Stimulated activated naive CD8-positive, alpha-beta T cell treated with anti-CD3 and anti-CD28 coated beads, Interleukin-15, amount 100 ng/mL, for 72 hours (primary cell): ENCODE measurements around the gene ZFAND2A.
"Not testable (repeated sequence)": the region's sequence is repeated elsewhere in the genome, so short reads cannot be mapped to it uniquely, and the experiment has no call there.

Source experiments
- ATAC-seq: fragments of 150-1000 bp; cut with Tn5 transposase; 2 replicates; pipeline ENCODE4 v1.10.0; 2021; ENCODE audit warnings: mild to moderate bottlenecking, moderate library complexity
- DNase-seq, 2 donors: peaks; one replicate each; pipeline ENCODE4 v3.0.0; 2021 to 2022
- H3K27ac Mint-ChIP-seq, 2 donors: one replicate each; pipeline ENCODE4 v1.8.0; 2022; ENCODE audit warnings: mild to moderate bottlenecking in 2 of 2, mixed read lengths in 2 of 2, moderate library complexity in 2 of 2
- H3K27me3 Mint-ChIP-seq: one replicate; pipeline ENCODE4 v1.8.0; 2022; ENCODE audit warnings: mixed read lengths
- H3K4me1 Mint-ChIP-seq: one replicate; pipeline ENCODE4 v1.8.0; 2022; ENCODE audit warnings: mild to moderate bottlenecking, mixed read lengths
- H3K4me3 Mint-ChIP-seq, 2 donors: one replicate each; pipeline ENCODE4 v1.8.0; 2022; ENCODE audit warnings: mild to moderate bottlenecking in 2 of 2, mixed read lengths in 2 of 2, moderate library complexity in 1 of 2
- H3K9me3 Mint-ChIP-seq, 2 donors: one replicate each; pipeline ENCODE4 v1.8.0; 2022; ENCODE audit warnings: mixed read lengths in 2 of 2

The ZFAND2A gene, protein sequence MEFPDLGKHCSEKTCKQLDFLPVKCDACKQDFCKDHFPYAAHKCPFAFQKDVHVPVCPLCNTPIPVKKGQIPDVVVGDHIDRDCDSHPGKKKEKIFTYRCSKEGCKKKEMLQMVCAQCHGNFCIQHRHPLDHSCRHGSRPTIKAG

DNA sequence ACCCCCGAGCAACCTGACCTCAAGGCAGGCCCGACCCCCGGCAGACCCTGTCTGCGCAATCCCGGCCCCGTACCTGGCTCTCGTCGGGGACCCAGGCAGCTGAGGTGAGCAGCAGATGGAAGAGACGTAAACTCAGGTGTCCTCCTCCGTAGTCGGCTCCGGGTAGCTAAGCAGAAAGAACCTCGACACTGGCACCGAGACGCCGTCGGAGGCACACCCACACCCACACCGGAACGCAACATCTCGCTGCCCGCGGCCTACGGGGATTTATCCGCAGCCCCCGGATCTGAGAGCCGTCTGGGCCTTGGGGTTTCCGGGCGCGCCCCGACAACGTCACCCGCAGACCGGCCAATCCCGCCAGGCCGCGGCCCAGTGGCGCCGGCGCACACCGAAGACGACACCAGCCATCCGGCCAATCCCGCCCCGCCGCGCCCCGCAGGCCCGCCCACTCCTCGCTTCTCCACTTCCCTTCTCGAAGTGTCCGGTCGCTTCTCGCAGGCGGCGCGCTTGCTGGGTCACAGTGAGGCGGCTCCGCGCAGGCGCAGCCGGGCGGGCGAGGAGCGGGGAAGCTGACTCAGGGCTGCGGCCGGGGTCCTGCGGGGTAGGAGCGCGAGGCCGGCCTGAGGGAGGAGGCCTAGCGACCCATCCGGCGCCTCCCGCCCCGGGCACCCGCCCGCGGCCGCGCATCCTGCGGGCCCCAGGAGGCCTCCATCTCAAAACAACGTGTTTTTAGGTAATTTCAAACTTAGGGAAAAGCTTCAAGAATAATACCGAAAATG lies at the start of gene ZFAND2A:
Gene ZFAND2A, minus strand, starts transcription at position 306 of the 779 bp plus-strand sequence. CDS start 1,984 bp downstream, outside the sequence.
- no peaks in the 10 kb centered on the region for H3K27me3 Mint-ChIP-seq
- H3K27ac Mint-ChIP-seq: peak within 1 kb of the TSS; percentile 97
- no peaks in the 10 kb centered on the region for H3K9me3 Mint-ChIP-seq
- DNase-seq (peak; percentile 98 to 99), ATAC-seq (peak; percentile 96)
- peak within 1 kb of the TSS; percentile 90 to 93 for H3K4me3 Mint-ChIP-seq
- peaks cover 33% of the 10 kb centered on the region for H3K4me1 Mint-ChIP-seq

DNA sequence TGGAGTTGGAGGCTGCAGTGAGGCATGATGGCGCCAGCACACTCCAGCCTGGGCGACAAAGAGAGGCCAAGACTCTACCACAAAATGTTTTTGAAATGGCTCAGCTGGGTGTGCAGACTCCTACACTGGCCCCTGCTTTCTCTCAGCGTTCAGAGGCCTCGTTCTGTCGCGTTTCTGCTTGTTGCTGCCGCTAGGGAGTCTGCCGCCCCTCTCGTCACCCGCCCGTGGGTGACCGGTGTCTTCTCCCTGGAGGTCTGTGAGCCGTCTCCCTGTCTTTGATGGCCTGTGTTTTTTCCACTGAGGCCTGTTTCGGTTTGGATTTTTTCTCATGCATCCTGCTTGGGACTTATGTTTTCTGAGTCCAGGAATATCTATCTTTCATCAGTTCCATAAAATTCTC lies 49.1 kb upstream of the ZFAND2A start:
- DNase-seq (no peak), ATAC-seq (no peak)
- H3K27ac Mint-ChIP-seq: no peak overlapping the region
- H3K9me3 Mint-ChIP-seq: no peaks in the 10 kb centered on the region
- H3K4me3 Mint-ChIP-seq: no peak overlapping the region
- peaks cover 51% of the 10 kb centered on the region for H3K27me3 Mint-ChIP-seq
- peaks cover 5% of the 10 kb centered on the region for H3K4me1 Mint-ChIP-seq

DNA sequence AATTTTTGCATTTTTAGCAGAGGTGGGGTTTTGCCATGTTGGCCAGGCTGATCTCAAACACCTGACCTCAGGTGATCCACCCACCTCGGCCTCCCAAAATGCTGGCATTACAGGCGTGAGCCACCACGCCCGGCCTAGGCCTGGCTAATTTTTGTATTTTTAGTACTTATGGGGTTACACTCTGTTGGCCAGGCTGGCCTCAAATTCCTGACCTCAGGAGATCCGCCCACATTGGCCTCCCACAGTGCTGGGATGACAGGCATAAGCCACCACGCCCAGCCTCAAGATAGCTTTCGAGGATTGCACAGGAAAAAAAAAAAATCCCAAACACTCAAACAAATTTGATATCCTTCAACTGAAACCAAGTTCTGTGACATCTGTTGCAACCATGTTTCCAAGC lies 45.7 kb upstream of the ZFAND2A start:
- H3K27ac Mint-ChIP-seq, H3K9me3 Mint-ChIP-seq, H3K4me1 Mint-ChIP-seq, DNase-seq, ATAC-seq, H3K4me3 Mint-ChIP-seq: not testable (repeated sequence)
- peaks cover 23% of the 10 kb centered on the region for H3K27me3 Mint-ChIP-seq

DNA sequence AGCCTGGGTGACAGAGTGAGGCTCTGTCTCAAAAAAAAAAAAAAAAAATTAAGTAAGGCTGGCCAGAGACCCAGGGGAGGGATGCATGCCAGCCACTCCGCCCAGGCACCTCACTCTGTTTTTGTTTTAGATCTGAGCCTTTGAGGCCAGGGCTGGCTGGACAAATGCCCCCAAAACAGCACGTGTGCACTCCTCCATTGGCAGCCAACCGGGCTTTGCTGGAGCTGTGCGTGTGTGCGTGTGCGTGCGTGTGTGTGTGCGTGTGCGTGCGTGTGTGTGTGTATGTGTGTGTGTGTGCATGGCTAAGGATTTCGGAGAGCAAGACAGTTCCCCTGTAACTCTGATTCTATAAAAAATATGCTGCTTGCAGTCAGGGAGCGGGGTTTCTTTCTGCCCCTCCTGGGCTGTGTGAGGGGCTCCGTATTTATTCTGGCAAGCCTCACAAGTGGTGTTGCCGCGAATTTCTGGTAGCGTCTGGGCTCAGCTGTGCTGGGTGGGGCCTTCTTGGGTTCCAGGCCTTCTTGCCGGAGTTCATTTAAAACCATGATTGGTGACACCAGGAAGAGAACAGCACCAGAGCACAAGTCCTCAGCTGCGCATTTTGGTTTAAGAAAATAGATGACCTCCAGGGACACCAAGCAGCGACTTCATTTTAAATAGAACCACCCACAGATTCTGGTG lies 44.6 kb upstream of the ZFAND2A start:
- ATAC-seq: no peak
- Mint-ChIP-seq H3K4me1 (no peaks in the 10 kb centered on the region), H3K27me3 (peaks cover 11% of the 10 kb centered on the region), H3K4me3 (no peak overlapping the region), H3K27ac (no peak overlapping the region), H3K9me3 (no peaks in the 10 kb centered on the region)
- DNase-seq: no peak

DNA sequence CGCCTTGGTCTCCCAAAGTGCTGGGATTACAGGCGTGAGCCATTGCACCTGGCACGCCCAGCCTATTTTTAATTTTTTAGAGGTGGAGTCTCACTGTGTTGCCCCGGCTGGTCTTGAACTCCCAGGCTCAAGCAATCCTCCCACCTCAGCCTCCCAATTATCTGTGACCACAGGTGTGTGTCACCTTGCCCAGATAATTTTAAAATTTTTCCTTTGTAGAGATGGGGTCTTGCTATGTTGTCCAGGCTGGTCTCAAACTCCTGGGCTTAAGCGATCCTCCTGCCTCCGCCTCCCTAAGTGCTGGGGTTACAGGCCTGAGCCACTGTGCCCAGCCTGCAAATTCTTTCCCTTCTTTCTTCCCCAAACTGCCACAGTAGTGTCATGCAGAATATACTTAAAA lies 42.9 kb upstream of the ZFAND2A start:
- DNase-seq, H3K9me3 Mint-ChIP-seq, H3K27ac Mint-ChIP-seq, ATAC-seq, H3K4me3 Mint-ChIP-seq, H3K4me1 Mint-ChIP-seq, H3K27me3 Mint-ChIP-seq: not testable (repeated sequence)

DNA sequence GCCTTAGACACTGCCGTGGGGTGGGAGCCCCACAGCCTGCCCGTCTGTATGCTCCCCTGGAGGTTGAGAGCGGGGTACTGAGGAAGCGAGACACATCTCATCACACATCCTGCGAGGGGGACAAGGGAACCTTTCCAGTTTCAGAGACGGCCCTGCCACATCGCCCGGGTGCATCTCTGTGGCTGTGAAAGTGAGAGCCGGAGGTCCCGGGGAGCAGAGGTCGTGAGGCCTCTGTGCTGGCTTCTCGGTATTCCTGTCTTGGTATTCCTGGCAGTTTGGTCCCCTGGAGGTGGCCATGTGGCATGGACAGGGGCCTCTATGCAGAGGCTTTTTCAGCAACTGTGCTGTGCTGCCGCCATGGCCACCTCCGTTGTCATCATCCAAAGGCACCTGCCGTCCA lies 41.9 kb upstream of the ZFAND2A start:
- no peaks in the 10 kb centered on the region for H3K27me3 Mint-ChIP-seq
- no peak for ATAC-seq
- DNase-seq: no peak
- no peak overlapping the region for H3K27ac Mint-ChIP-seq
- H3K9me3 Mint-ChIP-seq: no peaks in the 10 kb centered on the region
- H3K4me1 Mint-ChIP-seq: no peaks in the 10 kb centered on the region
- H3K4me3 Mint-ChIP-seq: no peak overlapping the region

DNA sequence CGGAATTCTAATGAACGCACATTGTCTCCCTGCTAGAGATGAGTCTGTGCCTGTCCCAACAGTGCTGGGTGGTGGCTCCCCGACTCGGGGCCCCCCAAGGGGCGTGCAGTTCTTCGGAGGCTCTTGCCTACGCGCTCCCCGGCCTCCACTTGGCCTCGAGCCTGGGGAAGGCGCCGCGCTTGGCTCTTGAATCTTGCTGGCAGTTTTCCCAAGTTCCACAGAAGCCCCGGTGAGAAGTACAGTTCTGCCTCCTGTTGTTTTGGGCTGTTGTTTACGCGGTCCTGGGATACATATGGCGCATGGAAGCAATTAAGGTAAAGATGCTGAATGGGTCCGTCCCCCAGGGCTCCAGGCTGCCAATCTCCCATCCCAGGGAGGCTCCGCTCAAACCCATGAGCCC lies 40.0 kb upstream of the ZFAND2A start:
- DNase-seq (no peak), ATAC-seq (no peak)
- peaks cover 6% of the 10 kb centered on the region for H3K27me3 Mint-ChIP-seq
- no peaks in the 10 kb centered on the region for H3K4me1 Mint-ChIP-seq
- no peaks in the 10 kb centered on the region for H3K9me3 Mint-ChIP-seq
- H3K27ac Mint-ChIP-seq: no peak overlapping the region
- H3K4me3 Mint-ChIP-seq: no peak overlapping the region

DNA sequence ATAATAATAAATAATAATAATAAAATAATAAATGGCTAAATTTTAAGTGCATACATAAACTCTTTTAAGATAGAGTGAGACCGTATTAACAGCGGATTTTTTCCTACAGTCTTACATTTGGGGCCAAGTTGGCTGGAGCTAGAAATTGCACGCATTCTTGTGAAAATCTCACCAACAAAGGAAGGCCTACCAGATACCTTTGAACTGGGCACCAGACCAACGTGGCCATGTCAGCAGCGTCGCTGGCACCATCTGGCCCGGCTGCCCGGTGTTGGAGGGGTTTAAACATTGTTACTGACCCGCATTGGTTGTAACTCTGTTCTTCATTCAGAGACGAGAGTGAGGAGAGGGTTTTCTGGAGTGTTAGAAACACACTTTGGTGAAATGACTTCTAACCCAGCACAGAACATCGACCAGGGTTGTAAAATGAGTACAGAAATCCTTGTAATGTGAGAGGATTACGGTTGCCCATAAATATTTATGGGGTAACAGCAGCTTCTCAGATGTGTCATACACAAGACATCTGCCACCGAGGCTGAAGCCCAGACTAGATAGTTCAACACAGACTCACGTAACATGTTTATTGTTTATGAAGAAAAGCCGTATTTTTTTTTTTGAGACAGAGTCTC lies 38.1 kb upstream of the ZFAND2A start:
- DNase-seq (no peak), ATAC-seq (no peak)
- Mint-ChIP-seq H3K9me3 (no peaks in the 10 kb centered on the region), H3K27me3 (peaks cover 21% of the 10 kb centered on the region), H3K4me1 (peaks cover 4% of the 10 kb centered on the region), H3K27ac (no peak overlapping the region), H3K4me3 (no peak overlapping the region)

DNA sequence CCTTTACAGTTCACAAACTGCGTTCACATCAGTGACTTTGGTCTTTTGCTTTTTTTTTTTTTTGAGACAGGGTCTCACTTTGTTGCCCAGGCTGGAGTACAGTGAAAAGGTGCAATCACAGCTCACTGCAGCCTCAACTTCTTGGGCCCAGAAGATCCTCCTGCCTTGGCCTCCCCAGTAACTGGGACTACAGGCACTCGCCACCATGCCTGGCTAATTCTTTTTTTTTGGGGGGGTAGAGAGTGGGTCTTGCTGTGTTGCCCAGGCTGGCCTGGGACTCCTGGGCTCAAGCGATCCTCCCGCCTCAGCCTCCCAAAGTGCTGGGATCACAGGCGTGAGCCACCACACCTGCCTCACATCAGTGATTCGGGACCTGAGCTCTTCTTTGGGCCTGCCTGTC lies 37.0 kb upstream of the ZFAND2A start:
- no peak for ATAC-seq
- Mint-ChIP-seq H3K27ac (no peak overlapping the region), H3K4me3 (no peak overlapping the region), H3K4me1 (peaks cover 11% of the 10 kb centered on the region), H3K27me3 (peaks cover 21% of the 10 kb centered on the region), H3K9me3 (peaks cover 0 to 5% of the 10 kb centered on the region in 2 donors)
- DNase-seq: no peak

DNA sequence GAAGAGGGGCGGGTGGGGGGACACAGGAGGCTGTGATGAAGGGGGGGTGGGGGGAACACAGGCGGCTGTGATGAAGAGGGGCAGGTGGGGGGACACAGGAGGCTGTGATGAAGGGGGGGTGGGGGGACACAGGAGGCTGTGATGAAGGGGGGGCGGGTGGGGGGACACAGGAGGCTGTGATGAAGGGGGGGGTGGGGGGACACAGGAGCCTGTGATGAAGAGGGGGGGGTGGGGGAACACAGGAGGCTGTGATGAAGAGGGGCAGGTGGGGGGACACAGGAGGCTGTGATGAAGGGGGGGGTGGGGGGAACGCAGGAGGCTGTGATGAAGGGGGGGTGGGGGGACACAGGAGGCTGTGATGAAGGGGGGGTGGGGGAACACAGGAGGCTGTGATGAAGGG lies 36.4 kb upstream of the ZFAND2A start:
- H3K9me3 Mint-ChIP-seq, DNase-seq, H3K4me3 Mint-ChIP-seq, H3K27ac Mint-ChIP-seq, ATAC-seq: not testable (repeated sequence)
- Mint-ChIP-seq H3K4me1 (peaks cover 16% of the 10 kb centered on the region), H3K27me3 (peaks cover 21% of the 10 kb centered on the region)

DNA sequence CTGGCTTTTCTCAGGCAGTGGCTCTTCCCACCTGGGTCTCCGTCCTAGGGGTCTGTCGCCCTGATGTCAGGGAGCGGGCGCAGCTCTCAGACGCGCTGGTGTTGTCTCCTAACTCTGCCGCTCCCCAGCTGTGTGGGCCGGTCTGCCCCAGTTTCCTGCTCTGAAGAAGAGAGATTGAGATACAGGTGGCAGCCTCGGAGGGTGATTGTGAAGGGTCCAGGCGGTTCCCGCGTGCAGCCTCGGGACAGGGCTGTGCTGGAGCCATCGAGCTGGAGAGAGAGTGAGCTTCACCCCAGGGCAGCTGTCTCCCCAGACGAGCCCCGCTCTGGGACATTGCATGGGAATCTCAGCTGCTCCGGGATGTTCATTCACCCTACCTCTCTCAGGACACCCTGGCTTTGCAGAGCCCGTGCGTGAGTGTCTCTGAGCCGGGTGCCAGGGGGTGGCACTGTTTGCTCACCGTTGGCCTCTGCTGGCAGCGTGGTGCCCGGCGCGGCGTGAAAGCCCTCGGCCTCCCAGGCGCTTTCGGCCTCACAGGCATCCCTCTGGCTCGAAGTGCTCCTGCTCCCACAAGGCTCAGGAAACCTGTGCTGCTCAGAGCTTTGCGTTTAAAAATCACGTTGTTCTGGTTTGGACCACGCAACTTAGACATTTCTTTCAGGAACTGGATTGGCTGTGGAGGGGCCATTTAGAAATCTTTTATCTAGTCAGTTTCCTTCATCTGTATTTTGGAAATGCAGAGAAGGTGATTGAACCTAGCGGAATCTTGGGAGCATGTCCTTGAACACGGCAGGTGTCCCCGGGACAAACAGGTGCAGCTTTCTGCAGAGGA lies 33.8 kb upstream of the ZFAND2A start:
- Mint-ChIP-seq H3K4me1 (peaks cover 30% of the 10 kb centered on the region), H3K27me3 (peaks cover 21% of the 10 kb centered on the region), H3K4me3 (no peak overlapping the region), H3K9me3 (peaks cover 0 to 5% of the 10 kb centered on the region in 2 donors), H3K27ac (no peak overlapping the region)
- peak; percentile 30 to 51 for DNase-seq
- ATAC-seq: peak; percentile 86

DNA sequence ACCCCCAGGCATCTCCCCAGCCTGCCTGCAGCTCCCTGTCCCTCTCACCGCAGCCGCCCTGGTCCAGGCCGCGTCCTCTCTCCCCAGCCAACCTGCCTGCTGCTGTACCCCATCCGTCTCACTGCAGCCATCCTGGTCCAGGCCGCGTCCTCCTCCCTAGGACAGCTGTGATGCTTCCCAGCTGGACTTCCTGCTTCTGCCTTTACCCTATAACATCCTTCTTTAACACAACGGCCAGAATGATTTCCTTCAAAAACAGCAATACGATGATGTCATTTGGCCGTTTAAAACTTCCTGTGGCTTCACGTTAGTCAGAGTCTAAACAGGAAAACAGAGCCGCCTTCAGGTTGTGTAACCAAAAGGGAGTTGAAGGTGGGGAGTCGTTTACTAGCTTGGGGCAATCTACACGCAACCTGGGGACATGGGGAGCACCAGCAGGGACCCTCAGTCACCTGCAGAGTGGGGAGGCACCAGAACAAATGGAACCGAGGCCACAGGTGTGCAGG lies 32.2 kb upstream of the ZFAND2A start:
- Mint-ChIP-seq H3K27ac (peak overlapping the region; percentile 95 to 96), H3K9me3 (peaks cover 0 to 10% of the 10 kb centered on the region in 2 donors), H3K4me3 (peak overlapping the region; percentile 86 to 92), H3K27me3 (peaks cover 26% of the 10 kb centered on the region), H3K4me1 (peaks cover 30% of the 10 kb centered on the region)
- DNase-seq: peak in 1 of 2 donors; percentile 50
- peak; percentile 83 for ATAC-seq

DNA sequence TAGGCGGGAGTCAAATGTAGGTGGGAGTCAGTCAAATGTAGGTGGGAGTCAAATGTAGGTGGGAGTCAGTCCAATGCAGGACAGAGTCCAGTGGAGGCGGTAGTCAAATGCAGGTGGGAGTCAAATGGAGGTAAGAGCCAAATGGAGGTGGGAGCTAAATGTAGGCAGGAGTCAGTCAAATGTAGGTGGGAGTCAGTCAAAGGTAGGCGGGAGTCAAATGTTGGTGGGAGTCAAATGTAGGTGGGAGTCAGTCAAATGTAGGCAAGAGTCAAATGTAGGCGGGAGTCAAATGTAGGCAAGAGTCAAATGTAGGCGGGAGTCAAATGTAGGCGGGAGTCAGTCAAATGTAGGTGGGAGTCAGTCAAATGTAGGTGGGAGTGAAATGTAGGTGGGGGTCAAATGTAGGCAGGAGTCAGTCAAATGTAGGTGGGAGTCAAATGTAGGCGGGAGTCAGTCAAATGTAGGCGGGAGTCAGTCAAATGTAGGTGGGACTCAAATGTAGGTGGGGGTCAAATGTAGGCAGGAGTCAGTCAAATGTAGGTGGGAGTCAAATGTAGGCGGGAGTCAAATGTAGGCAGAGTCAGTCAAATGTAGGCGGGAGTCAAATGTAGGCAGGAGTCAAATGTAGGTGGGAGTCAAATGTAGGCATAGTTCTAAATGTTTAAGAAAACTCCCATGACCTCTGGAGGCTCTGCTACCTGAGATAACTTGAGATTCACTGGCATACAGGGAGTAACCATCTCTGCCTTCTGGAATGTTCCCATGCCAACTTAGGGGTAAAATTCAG lies 30.2 kb upstream of the ZFAND2A start:
- peaks cover 41% of the 10 kb centered on the region for H3K27me3 Mint-ChIP-seq

DNA sequence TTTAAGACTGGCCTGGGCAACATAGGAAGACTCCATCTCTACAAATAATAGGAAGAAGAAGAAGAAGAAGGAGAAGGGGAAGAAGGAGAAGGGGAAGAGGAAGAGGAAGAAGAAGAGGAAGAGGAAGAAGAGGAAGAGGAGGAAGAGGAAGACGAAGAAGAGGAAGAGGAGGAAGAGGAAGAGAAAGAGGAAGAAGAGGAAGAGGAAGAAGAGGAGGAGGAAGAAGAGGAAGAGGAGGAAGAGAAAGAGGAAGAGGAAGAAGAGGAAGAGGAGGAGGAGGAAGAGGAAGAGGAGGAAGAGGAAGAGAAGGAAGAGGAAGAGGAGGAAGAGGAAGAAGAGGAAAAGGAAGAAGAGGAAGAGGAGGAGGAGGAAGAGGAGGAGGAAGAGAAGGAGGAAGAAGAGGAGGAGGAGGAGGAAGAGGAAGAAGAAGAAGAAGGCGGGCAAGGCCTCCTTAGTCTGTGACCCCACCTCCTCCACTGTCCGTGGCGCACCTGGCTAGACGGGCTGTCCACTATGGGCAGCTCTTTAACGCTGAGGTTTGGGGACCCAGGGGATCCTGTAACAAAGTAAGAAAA lies 28.8 kb upstream of the ZFAND2A start:
- peak overlapping the region in 1 of 2 donors; percentile 80 for H3K27ac Mint-ChIP-seq
- ATAC-seq (no peak), DNase-seq (no peak)
- H3K27me3 Mint-ChIP-seq: peaks cover 29% of the 10 kb centered on the region
- peaks cover 30% of the 10 kb centered on the region for H3K4me1 Mint-ChIP-seq
- no peak overlapping the region for H3K4me3 Mint-ChIP-seq
- H3K9me3 Mint-ChIP-seq: peaks cover 0 to 10% of the 10 kb centered on the region in 2 donors

More for the DNA sequence above, 30.2 kb upstream of the ZFAND2A start:
- DNase-seq (no peak), ATAC-seq (no peak)
- Mint-ChIP-seq H3K4me1 (peaks cover 30% of the 10 kb centered on the region), H3K27ac (peak overlapping the region in 1 of 2 donors; percentile 81), H3K9me3 (peaks cover 0 to 10% of the 10 kb centered on the region in 2 donors), H3K4me3 (no peak overlapping the region)
